Caco-2 (cell line): ENCODE results near the gene ANKRD16. TPM values are rescaled to one million over a fixed set of nuclear protein-coding genes. Genes with fewer than 3 reads are reported as not detected.
A peak's percentile ranks its signal among the peaks of the same experiment; 100 is the strongest.
"Not testable (repeated sequence)": the region's sequence is repeated elsewhere in the genome, so short reads cannot be mapped to it uniquely, and the experiment has no call there.

Source experiments
- BruUV-seq: library from RNA; stranded (reverse); fragments of 400-500 nt; replicated peaks from 2 replicates; lab custom pipeline; 2021; lab: Mats Ljungman, UMichigan
- CTCF ChIA-PET: fragments of 300-600 bp; sonication (Branson Sonifier 250); formaldehyde crosslinking; loops from one replicate; lab custom pipeline; 2022; ENCODE audit warnings: antibody characterized with exemption; lab: Charles Lee
- POLR2A ChIA-PET: fragments of 300-600 bp; sonication (Branson Sonifier 250); formaldehyde crosslinking; loops from one replicate; lab custom pipeline; 2022; ENCODE audit warnings: antibody characterized with exemption; lab: Charles Lee
- DNase-seq, 2 experiments: peaks; one replicate each; pipeline versions ENCODE4 v3.0.0 to v3.0.0-alpha.2; 2020 to 2022
- H3K27me3 ChIP-seq: replicated peaks from 2 replicates; pipeline ENCODE4 v1.6.0; 2011; ENCODE audit warnings: low read length; ENCODE audit not compliant: control insufficient read depth, insufficient read depth
- H3K36me3 ChIP-seq: 2 replicates; pipeline ENCODE4 v1.5.1; 2011; ENCODE audit warnings: low read length; ENCODE audit not compliant: control insufficient read depth, insufficient read depth
- H3K4me1 ChIP-seq: fragments of 250-450 bp; sonication (Bioruptor Pico); 2 replicates; pipeline ENCODE4 v1.5.1; 2020; ENCODE audit warnings: mild to moderate bottlenecking
- H3K4me3 ChIP-seq: 2 replicates; pipeline ENCODE4 v1.5.1; 2011; ENCODE audit warnings: low read depth, mild to moderate bottlenecking, control low read depth, low read length
- H3K9me3 ChIP-seq: fragments of 250-450 bp; sonication (Bioruptor Pico); 2 replicates; pipeline ENCODE4 v1.5.1; 2020; ENCODE audit warnings: mild to moderate bottlenecking, moderate library complexity
- H3K27ac Mint-ChIP-seq: one replicate; pipeline ENCODE4 v1.8.0; 2022; ENCODE audit warnings: mixed read lengths; ENCODE audit not compliant: unreplicated experiment
- H3K27me3 Mint-ChIP-seq: one replicate; pipeline ENCODE4 v1.8.0; 2022; ENCODE audit warnings: mixed read lengths; ENCODE audit not compliant: insufficient read depth, unreplicated experiment
- H3K36me3 Mint-ChIP-seq: one replicate; pipeline ENCODE4 v1.8.0; 2022; ENCODE audit warnings: mild to moderate bottlenecking, mixed read lengths; ENCODE audit not compliant: insufficient read depth, unreplicated experiment
- H3K4me1 Mint-ChIP-seq: one replicate; pipeline ENCODE4 v1.8.0; 2022; ENCODE audit warnings: low read depth, mixed read lengths; ENCODE audit not compliant: unreplicated experiment
- H3K4me3 Mint-ChIP-seq: one replicate; pipeline ENCODE4 v1.8.0; 2022; ENCODE audit warnings: mild to moderate bottlenecking, moderate library complexity, mixed read lengths; ENCODE audit not compliant: unreplicated experiment
- H3K9me3 Mint-ChIP-seq: one replicate; pipeline ENCODE4 v1.8.0; 2022; ENCODE audit warnings: mixed read lengths; ENCODE audit not compliant: unreplicated experiment
- intact Hi-C: fragments of 100-400 bp; cut with micrococcal nuclease; formaldehyde crosslinking; loops from one replicate; pipeline ENCODE4 v1.10.0; 2022; ENCODE audit not compliant: unreplicated experiment
- total RNA-seq: library from RNA; stranded (reverse); gene quantifications from 2 replicates; pipeline ENCODE4 v1.2.3, GENCODE V29; 2022
- TF ChIP-seq, protein P1 (sequence below), 2 experiments: fragments of 200-600 bp in 1 of 2; IDR thresholded peaks; 1 replicate in 1 of 2; 2 replicates in 1 of 2; pipeline versions ENCODE4 v1.5.1 to v1.8.0; 2011 to 2022; ENCODE audit warnings: antibody characterized with exemption in 1 of 2, control low read depth in 1 of 2, inconsistent platforms in 1 of 2, low read depth in 1 of 2, low read length in 1 of 2, mild to moderate bottlenecking in 1 of 2, moderate library complexity in 1 of 2; ENCODE audit not compliant: insufficient read depth in 1 of 2, severe bottlenecking in 1 of 2, unreplicated experiment in 1 of 2

Gene ANKRD16
- total RNA-seq, 1 experiment from 2014 or later, result 20.2 TPM

DNA sequence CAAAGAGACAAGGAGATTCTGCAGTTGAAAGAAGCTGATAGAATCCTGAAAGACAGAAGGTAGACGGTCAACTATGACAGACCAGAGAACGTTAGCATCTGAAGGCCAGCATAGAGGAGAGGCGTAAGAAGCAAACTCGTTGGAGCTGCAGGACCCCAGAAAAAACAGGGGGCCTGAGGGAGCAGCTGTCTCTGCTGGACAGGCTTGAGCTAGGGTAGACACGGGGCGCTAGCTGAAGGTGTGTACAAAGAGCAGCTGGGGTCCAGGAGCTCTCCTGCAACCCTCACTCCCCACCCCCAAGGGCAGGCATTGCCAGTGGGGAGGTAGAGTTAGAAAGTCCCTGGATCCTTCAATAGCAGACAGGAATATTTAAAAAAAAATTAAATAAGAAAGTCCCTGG is 61.9 kb downstream of the ANKRD16 start:
- Mint-ChIP-seq H3K27ac (no peak overlapping the region), H3K4me3 (no peak overlapping the region), H3K9me3 (no peaks in the 10 kb centered on the region), H3K36me3 (peaks cover 1% of the 10 kb centered on the region), H3K4me1 (peaks cover 8% of the 10 kb centered on the region), H3K27me3 (no peaks in the 10 kb centered on the region)
- ChIA-PET POLR2A (interaction anchor here (1.3 kb wide), 1 partner anchor 14 kb away, joined by 3 read pairs; the partner anchor contains the start of gene GDI2), CTCF (no interaction called here)
- BruUV-seq, result no TSS peak
- Histone ChIP-seq H3K4me3 (no peak overlapping the region), H3K27me3 (no peaks in the 10 kb centered on the region), H3K4me1 (peaks cover under 1% of the 10 kb centered on the region), H3K9me3 (no peaks in the 10 kb centered on the region), H3K36me3 (no peaks in the 10 kb centered on the region)
- intact Hi-C loops, result no loop called here
- DNase-seq, result peak in 1 of 2 experiments; percentile 29
- TF ChIP-seq, protein P1, sequence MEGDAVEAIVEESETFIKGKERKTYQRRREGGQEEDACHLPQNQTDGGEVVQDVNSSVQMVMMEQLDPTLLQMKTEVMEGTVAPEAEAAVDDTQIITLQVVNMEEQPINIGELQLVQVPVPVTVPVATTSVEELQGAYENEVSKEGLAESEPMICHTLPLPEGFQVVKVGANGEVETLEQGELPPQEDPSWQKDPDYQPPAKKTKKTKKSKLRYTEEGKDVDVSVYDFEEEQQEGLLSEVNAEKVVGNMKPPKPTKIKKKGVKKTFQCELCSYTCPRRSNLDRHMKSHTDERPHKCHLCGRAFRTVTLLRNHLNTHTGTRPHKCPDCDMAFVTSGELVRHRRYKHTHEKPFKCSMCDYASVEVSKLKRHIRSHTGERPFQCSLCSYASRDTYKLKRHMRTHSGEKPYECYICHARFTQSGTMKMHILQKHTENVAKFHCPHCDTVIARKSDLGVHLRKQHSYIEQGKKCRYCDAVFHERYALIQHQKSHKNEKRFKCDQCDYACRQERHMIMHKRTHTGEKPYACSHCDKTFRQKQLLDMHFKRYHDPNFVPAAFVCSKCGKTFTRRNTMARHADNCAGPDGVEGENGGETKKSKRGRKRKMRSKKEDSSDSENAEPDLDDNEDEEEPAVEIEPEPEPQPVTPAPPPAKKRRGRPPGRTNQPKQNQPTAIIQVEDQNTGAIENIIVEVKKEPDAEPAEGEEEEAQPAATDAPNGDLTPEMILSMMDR (IDR thresholded peaks at IDR 0.05; ENCODE audit: insufficient read depth in 1 of 2, low read depth in 1 of 2, low read length in 1 of 2, severe bottlenecking in 1 of 2, unreplicated experiment in 1 of 2), result no peak

DNA sequence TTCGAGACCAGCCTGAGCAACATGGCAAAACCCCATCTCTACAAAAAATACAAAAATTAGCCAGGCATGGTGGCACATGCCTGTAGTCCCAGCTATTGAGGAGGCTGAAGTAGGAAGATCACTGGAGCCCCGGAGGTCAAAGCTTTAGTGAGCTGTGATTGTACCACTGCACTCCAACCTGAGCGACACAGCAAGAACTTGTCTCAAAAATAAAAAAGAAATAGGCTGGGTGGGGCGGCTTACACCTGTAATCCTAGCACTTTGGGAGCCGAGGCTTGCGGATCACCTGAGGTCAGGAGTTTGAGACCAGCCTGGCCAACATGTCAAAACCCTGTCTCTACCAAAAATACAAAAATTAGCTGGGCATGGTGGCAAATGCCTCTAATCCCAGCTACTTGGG is 63.2 kb downstream of the ANKRD16 start:
- H3K4me3 ChIP-seq, H3K27me3 ChIP-seq, H3K4me3 Mint-ChIP-seq, intact Hi-C loops, H3K9me3 ChIP-seq, H3K36me3 Mint-ChIP-seq, H3K27me3 Mint-ChIP-seq, BruUV-seq, H3K4me1 ChIP-seq, H3K27ac Mint-ChIP-seq, H3K36me3 ChIP-seq, CTCF ChIA-PET, H3K4me1 Mint-ChIP-seq, H3K9me3 Mint-ChIP-seq, POLR2A ChIA-PET: not testable (repeated sequence)
- DNase-seq, result peak in 1 of 2 experiments; percentile 18

DNA sequence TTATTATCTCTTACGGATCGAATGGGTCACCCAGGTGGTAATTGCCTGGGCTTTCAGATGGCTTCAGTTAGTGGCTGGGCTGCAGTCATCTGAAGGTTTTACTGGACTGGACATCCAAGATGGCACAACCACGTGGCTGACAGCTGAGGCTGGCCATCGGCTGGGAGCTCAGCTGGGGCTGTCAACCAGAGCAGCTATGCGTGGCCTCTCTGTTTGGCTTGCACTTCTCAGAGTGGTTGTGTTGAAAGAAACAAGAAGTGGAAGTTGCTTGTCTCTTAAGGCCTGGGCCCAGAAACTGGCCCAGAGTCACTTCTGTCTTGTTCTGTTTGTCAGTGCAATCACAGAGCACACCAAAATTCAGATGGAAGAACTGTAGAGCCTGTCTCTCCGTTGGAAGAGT is 70.8 kb downstream of the ANKRD16 start:
- Histone ChIP-seq H3K36me3 (no peaks in the 10 kb centered on the region), H3K4me3 (no peak overlapping the region), H3K9me3 (no peaks in the 10 kb centered on the region), H3K27me3 (no peaks in the 10 kb centered on the region), H3K4me1 (peaks cover 16% of the 10 kb centered on the region)
- no peak overlapping the region for H3K27ac Mint-ChIP-seq
- no TSS peak for BruUV-seq
- peaks cover 11% of the 10 kb centered on the region for H3K36me3 Mint-ChIP-seq
- CTCF ChIA-PET, result interaction anchor here (0.5 kb wide), 1 partner anchor 14 kb away, joined by 3 read pairs; no protein-coding TSS in a partner anchor
- intact Hi-C loops, result no loop called here
- peaks cover 13% of the 10 kb centered on the region for H3K4me1 Mint-ChIP-seq
- H3K27me3 Mint-ChIP-seq, result no peaks in the 10 kb centered on the region
- H3K4me3 Mint-ChIP-seq, result no peak overlapping the region
- H3K9me3 Mint-ChIP-seq, result no peaks in the 10 kb centered on the region
- POLR2A ChIA-PET, result no interaction called here
- no peak for DNase-seq
- TF ChIP-seq, protein P1 (IDR thresholded peaks at IDR 0.05; ENCODE audit: insufficient read depth in 1 of 2, low read depth in 1 of 2, low read length in 1 of 2, severe bottlenecking in 1 of 2, unreplicated experiment in 1 of 2), result no peak

DNA sequence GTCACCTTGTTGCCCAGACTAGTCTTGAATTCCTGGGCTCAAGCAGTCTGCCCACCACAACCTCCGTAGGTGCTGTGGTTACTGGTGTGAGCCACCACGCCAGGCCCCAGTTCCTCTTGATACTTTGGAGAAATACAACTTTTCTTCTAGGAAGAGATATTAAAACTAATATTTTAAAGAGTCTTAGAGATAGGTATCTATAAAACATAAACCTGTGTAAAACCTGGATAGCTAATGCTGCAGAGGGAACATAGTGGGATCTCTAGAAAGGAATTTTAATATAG is 71.7 kb downstream of the ANKRD16 start:
- no TSS peak for BruUV-seq
- Mint-ChIP-seq H3K4me3 (no peak overlapping the region), H3K4me1 (peaks cover 13% of the 10 kb centered on the region), H3K9me3 (no peaks in the 10 kb centered on the region), H3K27ac (no peak overlapping the region), H3K36me3 (peaks cover 20% of the 10 kb centered on the region), H3K27me3 (no peaks in the 10 kb centered on the region)
- Histone ChIP-seq H3K27me3 (no peaks in the 10 kb centered on the region), H3K36me3 (no peaks in the 10 kb centered on the region), H3K9me3 (no peaks in the 10 kb centered on the region), H3K4me1 (peaks cover 16% of the 10 kb centered on the region), H3K4me3 (no peak overlapping the region)
- CTCF ChIA-PET, result interaction anchor here (0.5 kb wide), 1 partner anchor 55 kb away, joined by 3 read pairs; no protein-coding TSS in a partner anchor
- intact Hi-C loops, result no loop called here
- DNase-seq, result no peak
- POLR2A ChIA-PET, result interaction anchor here (1.0 kb wide), 1 partner anchor 9 kb away, joined by 3 read pairs; no protein-coding TSS in a partner anchor
- TF ChIP-seq, protein P1 (IDR thresholded peaks at IDR 0.05; ENCODE audit: insufficient read depth in 1 of 2, low read depth in 1 of 2, low read length in 1 of 2, severe bottlenecking in 1 of 2, unreplicated experiment in 1 of 2), result no peak
